ENCODE data around the gene CCNI. TPM values are rescaled to one million over a fixed set of nuclear protein-coding genes. Genes with fewer than 3 reads are reported as not detected.

CCNI gene
- total and polyA plus RNA-seq, 3 donors from 2014 or later, result 259 to 288 (median 261) TPM

DNA sequence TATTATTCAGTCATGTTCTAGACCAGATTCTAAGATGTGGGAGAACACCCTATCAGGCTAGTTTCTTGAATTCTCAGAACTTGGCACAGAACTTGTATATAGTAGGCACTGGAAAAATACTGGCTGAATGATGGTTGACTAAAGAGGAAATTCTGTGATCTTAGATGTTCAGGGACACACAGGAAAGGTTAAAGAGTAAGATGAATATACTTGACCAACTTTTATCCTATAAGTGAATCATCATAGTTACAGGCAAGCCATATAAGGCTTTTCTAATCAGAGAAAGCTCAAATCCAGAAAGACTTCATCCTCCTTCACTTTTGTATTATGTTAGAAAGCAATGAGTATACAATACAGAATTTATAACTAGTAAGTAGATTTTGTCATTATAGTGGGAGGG lies 72.4 kb downstream of the CCNI start:
- no peak for DNase-seq
- H3K9me3 ChIP-seq, result no peaks in the 10 kb centered on the region
- no peak overlapping the region for H3K27ac ChIP-seq
- TF ChIP-seq POLR2A (IDR thresholded peaks at IDR 0.05), result no peak
- no peak for TF ChIP-seq CTCF (IDR thresholded peaks at IDR 0.05)
- H3K4me3 ChIP-seq, result no peak overlapping the region
- no peaks in the 10 kb centered on the region for H3K36me3 ChIP-seq (ENCODE audit: low read depth, missing control alignments)
- H3K4me1 ChIP-seq, result peaks cover 9% of the 10 kb centered on the region
- intact Hi-C loops (cut with DNase I; ENCODE audit: low total_unique reads), result no loop called here
- no peaks in the 10 kb centered on the region for H3K27me3 ChIP-seq

GRCh38 chr4:77002321-77003107 lies 73.3 kb downstream of the CCNI start:
- Histone ChIP-seq H3K4me3 (no peak overlapping the region), H3K27ac (no peak overlapping the region), H3K27me3 (no peaks in the 10 kb centered on the region), H3K36me3 (ENCODE audit: low read depth, missing control alignments) (no peaks in the 10 kb centered on the region), H3K9me3 (no peaks in the 10 kb centered on the region), H3K4me1 (peaks cover 9% of the 10 kb centered on the region)
- intact Hi-C loops (cut with DNase I; ENCODE audit: low total_unique reads), result no loop called here
- no peak for DNase-seq
- WGBS, 2 donors, result 51 to 58% methylated on average over 5 of the region's 5 CpGs
- TF ChIP-seq POLR2A (IDR thresholded peaks at IDR 0.05), result no peak
- no peak for TF ChIP-seq CTCF (IDR thresholded peaks at IDR 0.05)

- TF ChIP-seq CTCF (IDR thresholded peaks at IDR 0.05) (no peak), POLR2A (IDR thresholded peaks at IDR 0.05) (no peak)
- Histone ChIP-seq H3K27ac (no peak overlapping the region), H3K36me3 (ENCODE audit: low read depth, missing control alignments) (no peaks in the 10 kb centered on the region), H3K9me3 (no peaks in the 10 kb centered on the region), H3K27me3 (no peaks in the 10 kb centered on the region), H3K4me1 (peaks cover 9% of the 10 kb centered on the region), H3K4me3 (no peak overlapping the region)
- 45 to 54% methylated on average over 1 of the region's 1 CpG for whole genome bisulfite sequencing, 2 donors
- intact Hi-C loops (cut with DNase I; ENCODE audit: low total_unique reads), result no loop called here
- DNase-seq, result no peak
These were observed 73.9 kb downstream of the CCNI start for GRCh38 chr4:77001907-77002306.

- no peaks in the 10 kb centered on the region for H3K27me3 ChIP-seq
- DNase-seq, result no peak
- no peak overlapping the region for H3K27ac ChIP-seq
- H3K9me3 ChIP-seq, result no peaks in the 10 kb centered on the region
- intact Hi-C loops (cut with DNase I; ENCODE audit: low total_unique reads), result no loop called here
- H3K4me3 ChIP-seq, result no peak overlapping the region
- no peaks in the 10 kb centered on the region for H3K36me3 ChIP-seq (ENCODE audit: low read depth, missing control alignments)
- 90 to 92% methylated on average over 8 of the region's 8 CpGs for WGBS, 2 donors
- peaks cover 9% of the 10 kb centered on the region for H3K4me1 ChIP-seq
- TF ChIP-seq CTCF (IDR thresholded peaks at IDR 0.05) (no peak), POLR2A (IDR thresholded peaks at IDR 0.05) (no peak)
These were observed 77.4 kb downstream of the CCNI start for GRCh38 chr4:76998251-76998901.

Measured in testis (tissue), 3 donors.